Uterus (tissue), 2 donors: ENCODE data around the gene SIAH1.

ENCODE experiments used
- CTCF ChIP-seq, 4 experiments: fragments of 200-600 bp in 2 of 4; fragments of 450-650 bp in 2 of 4; sonication (generic) in 2 of 4; IDR thresholded peaks; one replicate each; pipeline ENCODE4 v1.5.1; 2016 to 2019; ENCODE audit warnings: antibody characterized with exemption in 4 of 4, mild to moderate bottlenecking in 2 of 4, moderate library complexity in 1 of 4
- POLR2A ChIP-seq, 2 donors: fragments of 450-650 bp; IDR thresholded peaks; one replicate each; pipeline ENCODE4 v1.6.1; 2016; ENCODE audit warnings: antibody characterized with exemption in 2 of 2, mild to moderate bottlenecking in 1 of 2, moderate library complexity in 1 of 2

GRCh38 chr16:48372744-48373143 lies 12.5 kb downstream of the SIAH1 start:
- TF ChIP-seq CTCF (IDR thresholded peaks at IDR 0.05) (no peak), POLR2A (IDR thresholded peaks at IDR 0.05) (no peak)
